Loucy (cell line): Measurements from ENCODE around the gene GNG2.

Experiments
- CTCF ChIP-seq: fragments of 200-600 bp; sonication (generic); conservative IDR thresholded peaks from 2 replicates; pipeline ENCODE4 v1.5.1; 2014; ENCODE audit warnings: mild to moderate bottlenecking, antibody characterized with exemption, low read length
- EZH2phosphoT487 ChIP-seq: fragments of 200-600 bp; IDR thresholded peaks from 2 replicates; pipeline ENCODE4 v1.6.1; 2018; ENCODE audit warnings: antibody characterized with exemption, mild to moderate bottlenecking, moderate library complexity, borderline replicate concordance

GRCh38 chr14:51912112-51912786 is 51.8 kb downstream of the GNG2 start:
- TF ChIP-seq EZH2phosphoT487 (no peak), CTCF (no peak)
